Measurements from ENCODE around the gene WHRN. TPM values are rescaled to one million over a fixed set of nuclear protein-coding genes. Genes with fewer than 3 reads are reported as not detected.
A peak's percentile ranks its signal among the peaks of the same experiment; 100 is the strongest.

The WHRN gene
- total and polyA plus RNA-seq, 9 of the 15 experiments (the other 6 are each of a cell fraction or from before 2014, with no cell fraction given): 0.31 to 14.1 (median 3.0) TPM

- TF ChIP-seq FOXA1 (IDR thresholded peaks at IDR 0.05; ENCODE audit: borderline replicate concordance) (no peak), TCFL5 (CRISPR knock-in tag; conservative IDR thresholded peaks at IDR 0.05) (no peak), ZNF696 (CRISPR knock-in tag; conservative IDR thresholded peaks at IDR 0.05) (no peak), TBL1XR1 (IDR thresholded peaks at IDR 0.05; ENCODE audit: low read length in 2 of 2) (0 out of 4 replicates have a peak, but pooled peaks of 1 of the 2 experiments have one; percentile 10), DPF2 (IDR thresholded peaks at IDR 0.05) (peak; percentile 90), RFX1 (IDR thresholded peaks at IDR 0.05) (no peak), SMAD3 (CRISPR knock-in tag; conservative IDR thresholded peaks at IDR 0.05) (no peak), ZNF695 (CRISPR knock-in tag; IDR thresholded peaks at IDR 0.05) (no peak), TCF3 (CRISPR knock-in tag; IDR thresholded peaks at IDR 0.05) (peak; percentile 77), CBX1 (IDR thresholded peaks at IDR 0.05; ENCODE audit: low read depth) (no peak), FOXP1 (CRISPR knock-in tag; IDR thresholded peaks at IDR 0.05) (no peak), ZNF318 (IDR thresholded peaks at IDR 0.05; ENCODE audit: borderline replicate concordance in 1 of 2, low read depth in 1 of 2) (no peak), SRSF9 (IDR thresholded peaks at IDR 0.05; ENCODE audit: borderline replicate concordance, low read depth, low read length) (no peak), ETV5 (CRISPR knock-in tag; IDR thresholded peaks at IDR 0.05; ENCODE audit: low read depth) (no peak), NR3C1 (CRISPR knock-in tag; IDR thresholded peaks at IDR 0.05) (no peak), E2F5 (CRISPR knock-in tag; IDR thresholded peaks at IDR 0.05) (no peak), U2AF1 (optimal IDR thresholded peaks at IDR 0.05; ENCODE audit: low read depth, low read length) (no peak), PHB2 (IDR thresholded peaks at IDR 0.05; ENCODE audit: low read depth) (peak; percentile 47; the same call in 1 of the 2 replicates), GTF2A2 (tag; IDR thresholded peaks at IDR 0.05) (no peak)
- TF ChIP-seq, protein P1, sequence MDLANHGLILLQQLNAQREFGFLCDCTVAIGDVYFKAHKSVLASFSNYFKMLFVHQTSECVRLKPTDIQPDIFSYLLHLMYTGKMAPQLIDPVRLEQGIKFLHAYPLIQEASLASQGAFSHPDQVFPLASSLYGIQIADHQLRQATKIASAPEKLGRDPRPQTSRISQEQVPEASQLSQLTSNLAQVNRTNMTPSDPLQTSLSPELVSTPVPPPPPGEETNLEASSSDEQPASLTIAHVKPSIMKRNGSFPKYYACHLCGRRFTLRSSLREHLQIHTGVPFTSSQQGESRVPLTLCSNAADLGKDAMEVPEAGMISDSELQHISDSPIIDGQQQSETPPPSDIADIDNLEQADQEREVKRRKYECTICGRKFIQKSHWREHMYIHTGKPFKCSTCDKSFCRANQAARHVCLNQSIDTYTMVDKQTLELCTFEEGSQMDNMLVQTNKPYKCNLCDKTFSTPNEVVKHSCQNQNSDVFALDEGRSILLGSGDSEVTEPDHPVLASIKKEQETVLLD (IDR thresholded peaks at IDR 0.05): no peak; the same call in 1 of the 2 replicates
These were observed 11.6 kb downstream of the WHRN start (continued) for GRCh38 chr9:114493521-114494184.

All from K562 (cell line).